C1 segment of cervical spinal cord (tissue), 14 donors: Measurements from ENCODE around the gene SESTD1.

Source experiments
- DNase-seq, 14 donors: peaks; one replicate each; lab custom pipeline; 2025; lab: John Stamatoyannopoulos, UW

Gene SESTD1, protein sequence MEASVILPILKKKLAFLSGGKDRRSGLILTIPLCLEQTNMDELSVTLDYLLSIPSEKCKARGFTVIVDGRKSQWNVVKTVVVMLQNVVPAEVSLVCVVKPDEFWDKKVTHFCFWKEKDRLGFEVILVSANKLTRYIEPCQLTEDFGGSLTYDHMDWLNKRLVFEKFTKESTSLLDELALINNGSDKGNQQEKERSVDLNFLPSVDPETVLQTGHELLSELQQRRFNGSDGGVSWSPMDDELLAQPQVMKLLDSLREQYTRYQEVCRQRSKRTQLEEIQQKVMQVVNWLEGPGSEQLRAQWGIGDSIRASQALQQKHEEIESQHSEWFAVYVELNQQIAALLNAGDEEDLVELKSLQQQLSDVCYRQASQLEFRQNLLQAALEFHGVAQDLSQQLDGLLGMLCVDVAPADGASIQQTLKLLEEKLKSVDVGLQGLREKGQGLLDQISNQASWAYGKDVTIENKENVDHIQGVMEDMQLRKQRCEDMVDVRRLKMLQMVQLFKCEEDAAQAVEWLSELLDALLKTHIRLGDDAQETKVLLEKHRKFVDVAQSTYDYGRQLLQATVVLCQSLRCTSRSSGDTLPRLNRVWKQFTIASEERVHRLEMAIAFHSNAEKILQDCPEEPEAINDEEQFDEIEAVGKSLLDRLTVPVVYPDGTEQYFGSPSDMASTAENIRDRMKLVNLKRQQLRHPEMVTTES

DNA sequence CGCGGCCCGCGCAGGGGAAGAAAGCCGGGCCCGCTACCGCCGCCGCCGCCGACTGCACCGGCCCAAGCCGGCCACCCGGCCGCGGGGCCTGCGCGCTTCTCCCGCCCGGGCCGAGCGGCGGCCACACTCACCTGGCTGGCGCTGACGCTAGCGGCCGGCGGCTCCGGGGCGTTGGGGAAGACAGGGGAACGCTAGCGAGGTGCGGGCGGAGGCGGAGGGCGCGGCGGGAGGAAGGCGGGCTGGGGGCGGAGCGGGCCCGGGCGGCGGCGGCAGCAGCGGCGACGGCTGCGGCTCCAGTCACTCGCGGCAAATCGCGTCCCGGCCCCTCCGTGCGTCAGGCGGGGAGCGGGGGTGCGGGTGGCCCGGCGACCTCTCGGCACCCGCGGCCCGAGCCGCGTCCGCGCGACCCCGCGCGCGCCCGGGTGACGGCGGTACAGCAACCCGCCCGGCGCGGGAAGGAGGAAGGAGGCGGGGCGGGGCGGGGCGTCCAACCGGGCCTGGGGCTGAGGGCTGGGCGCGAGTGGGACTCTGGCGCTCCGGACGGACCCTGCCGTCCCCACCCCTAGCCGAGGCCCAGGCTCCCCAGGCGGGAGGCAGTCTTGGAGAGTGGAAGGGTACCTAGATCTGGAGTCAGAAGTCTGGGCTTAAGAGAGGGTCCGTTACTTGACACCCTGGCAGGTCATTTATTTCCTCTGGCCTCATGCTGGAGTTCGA is at the start of gene SESTD1:
Gene SESTD1 (minus strand): TSS at position 465 of the 714 bp plus-strand sequence. CDS start 72,991 bp downstream, outside the sequence.
- DNase-seq = peak in 13 of 14 donors; percentile 15 to 81 (median 55)

DNA sequence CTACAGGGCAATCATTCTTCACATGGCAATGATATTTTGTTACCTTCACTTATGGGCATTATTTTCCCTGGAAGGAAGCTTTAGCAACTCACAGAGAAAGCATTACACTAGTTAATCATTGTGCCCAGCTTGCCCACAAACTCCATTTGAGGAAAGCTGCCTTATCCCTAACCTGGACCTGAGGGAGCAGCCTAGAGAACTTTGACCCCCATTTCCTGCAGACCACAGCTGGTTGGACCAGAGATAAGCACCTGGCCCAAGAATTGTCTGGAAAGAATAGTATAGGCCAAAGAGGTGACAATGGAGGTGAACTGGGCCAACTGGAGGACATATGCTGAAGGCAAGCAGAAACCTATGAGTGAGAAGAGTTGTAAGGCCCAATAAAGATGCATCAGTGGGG is 48.4 kb upstream of the SESTD1 start:
- DNase-seq = no peak

DNA sequence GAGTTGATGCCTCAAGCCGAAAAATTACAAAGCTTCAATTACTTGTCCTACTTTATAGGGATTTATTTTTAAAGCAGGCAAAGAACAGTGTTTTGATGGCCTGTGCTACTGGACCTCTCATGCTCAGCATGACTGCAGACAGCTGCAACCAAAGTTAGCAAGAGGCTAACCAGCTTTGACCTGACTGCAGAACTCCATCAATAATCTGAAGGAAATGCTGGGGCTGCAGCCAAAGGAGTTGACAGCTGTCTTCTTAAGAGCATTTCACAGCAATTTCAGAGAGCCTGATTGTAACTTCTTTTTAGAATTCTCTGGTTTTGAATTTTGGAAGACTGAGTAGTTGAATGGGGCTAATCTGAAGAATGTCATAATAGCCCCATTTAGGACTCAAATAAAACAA is 46.5 kb upstream of the SESTD1 start:
- peak in 3 of 14 donors; percentile 0 to 5 (median 3) for DNase-seq

DNA sequence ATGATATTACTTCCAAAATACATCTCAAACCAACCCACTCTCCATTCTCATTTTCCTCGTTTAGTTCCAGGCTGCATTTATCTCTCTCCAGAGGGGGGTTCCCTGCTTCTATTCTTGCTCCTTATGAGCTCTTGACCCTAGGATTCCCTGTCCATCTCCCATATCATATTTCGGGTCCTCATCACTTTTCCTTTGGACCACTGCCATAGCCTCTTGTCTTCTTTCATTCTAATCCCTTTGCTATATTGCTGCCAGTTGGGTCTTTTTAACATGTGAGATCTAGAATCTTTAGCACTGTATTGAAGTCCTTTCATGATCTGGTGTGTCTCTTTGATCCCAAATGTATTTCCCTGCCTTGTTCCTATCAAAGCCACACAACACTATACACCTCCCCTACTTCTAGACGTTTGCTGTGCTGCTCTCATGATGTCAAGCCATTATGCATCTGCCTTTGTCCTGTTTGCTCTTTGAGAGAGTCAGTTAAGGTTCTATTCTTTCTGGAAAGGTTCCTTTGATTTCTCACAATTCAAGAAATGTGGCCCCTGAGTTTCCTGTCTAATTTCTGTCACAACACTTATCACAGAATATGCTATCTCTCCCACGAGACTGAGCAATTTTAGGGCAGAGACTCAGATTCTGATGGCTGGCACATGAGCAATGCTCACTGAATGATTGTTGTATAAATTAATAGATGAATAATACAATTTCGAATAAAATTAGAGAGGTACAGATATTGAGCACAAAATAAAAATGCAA is 43.2 kb upstream of the SESTD1 start:
- no peak for DNase-seq

DNA sequence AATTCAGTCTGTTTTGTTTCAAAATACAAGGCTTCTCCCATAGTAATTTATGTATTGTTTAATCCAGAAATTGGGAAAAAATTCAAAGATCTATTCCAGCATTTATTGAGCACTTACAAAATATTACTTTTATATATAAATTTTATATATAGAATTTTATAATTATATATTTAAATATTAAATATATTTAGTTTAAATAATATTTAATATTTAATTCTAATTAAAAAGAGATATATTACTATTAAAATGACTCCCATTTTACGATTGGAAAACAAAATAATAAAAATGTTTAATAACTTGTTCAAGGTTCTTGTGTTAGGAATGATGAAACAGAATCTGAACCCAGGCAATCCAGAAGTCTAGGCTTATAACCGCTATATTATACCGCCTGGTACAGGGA is 40.5 kb upstream of the SESTD1 start:
- no peak for DNase-seq

DNA sequence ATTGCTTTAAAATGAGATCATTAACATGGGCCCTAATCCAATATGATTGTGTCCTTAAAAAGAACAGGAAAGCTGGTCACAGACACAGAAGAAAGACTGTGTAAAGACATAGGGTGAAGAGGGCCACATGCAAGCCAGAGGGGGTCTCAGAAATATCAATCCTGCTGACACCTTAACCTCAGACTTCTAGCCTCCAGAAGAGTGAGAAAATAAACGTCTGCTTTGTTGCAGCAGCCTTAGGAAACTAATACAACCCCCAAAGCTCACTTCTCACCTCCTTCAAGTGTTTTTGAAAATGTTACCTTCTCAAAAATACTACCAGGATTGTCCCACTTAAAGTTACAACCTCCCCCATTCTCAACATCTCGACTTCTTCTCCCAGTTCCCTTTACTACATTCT is 39.8 kb upstream of the SESTD1 start:
- DNase-seq = no peak

DNA sequence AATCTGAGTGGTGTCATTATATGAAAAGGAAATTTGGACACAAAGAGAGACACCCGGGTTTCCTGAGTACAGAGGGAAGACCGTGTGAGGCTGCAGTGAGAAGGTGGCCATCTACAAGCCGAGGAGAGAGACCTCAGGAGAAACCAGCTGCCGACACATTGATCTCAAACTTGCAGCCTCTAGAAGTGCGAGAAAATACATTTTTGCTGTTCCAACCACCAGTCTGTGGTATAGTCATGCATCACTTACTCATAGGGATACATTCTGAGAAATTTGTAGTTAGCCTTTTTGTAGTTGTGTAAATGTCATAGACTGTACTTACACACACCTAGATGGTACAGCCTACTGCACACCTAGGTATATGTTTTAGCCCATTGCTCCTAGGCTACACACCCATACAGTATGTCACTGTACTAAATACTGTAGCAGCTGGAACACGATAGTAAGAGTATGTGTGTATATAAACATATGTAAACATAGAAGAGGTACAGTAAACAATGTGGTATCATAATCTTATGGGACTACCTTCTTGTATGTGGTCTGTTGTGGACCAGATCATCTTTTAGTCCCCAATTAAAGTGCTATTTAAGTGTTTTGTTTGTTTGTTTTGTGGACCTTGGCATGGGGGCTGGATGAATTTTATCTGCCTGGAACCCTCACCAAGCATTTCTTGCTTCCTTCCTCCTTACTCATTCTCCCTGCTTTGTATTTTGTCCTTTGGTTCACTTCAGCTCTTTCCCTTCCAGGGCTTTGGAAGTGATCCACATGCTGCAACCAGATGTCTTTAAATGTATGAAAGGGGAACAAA is 38.3 kb upstream of the SESTD1 start:
- no peak for DNase-seq

DNA sequence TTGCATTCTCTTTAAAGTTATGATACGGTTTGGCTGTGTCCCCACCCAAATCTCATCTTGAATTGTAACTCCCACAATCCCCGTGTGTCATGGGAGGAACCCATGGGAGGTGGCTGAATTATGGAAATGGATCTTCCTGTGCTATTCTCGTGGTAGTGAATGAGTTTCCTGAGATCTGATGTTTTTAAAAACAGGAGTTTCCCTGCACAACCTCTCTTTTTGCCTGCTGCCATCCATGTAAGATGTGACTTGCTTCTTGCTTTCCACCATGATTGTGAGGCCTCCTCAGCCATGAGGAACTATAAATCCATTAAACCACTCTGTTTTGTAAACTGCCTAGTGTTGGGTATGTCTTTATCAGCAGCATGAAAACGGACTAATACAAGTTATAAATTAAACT is 37.5 kb upstream of the SESTD1 start:
- DNase-seq = no peak

DNA sequence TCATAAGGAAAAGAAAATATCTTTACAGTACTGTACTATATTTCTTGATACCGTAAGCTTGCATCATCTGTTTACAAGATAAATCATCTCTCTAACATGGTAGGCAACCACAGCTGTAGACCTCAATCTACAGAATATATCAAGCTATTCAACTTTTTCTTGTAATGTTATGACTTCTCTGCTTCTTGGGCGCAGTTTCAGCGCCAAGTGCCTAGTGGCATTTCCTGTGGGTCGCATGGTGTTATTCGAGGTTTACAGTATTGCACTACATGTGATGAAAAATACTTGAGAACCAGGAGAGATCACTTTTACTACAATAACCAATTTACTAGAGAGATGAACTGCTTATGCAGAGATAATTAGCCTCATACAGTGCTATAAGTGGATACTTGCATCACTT is 34.0 kb upstream of the SESTD1 start:
- DNase-seq = no peak

DNA sequence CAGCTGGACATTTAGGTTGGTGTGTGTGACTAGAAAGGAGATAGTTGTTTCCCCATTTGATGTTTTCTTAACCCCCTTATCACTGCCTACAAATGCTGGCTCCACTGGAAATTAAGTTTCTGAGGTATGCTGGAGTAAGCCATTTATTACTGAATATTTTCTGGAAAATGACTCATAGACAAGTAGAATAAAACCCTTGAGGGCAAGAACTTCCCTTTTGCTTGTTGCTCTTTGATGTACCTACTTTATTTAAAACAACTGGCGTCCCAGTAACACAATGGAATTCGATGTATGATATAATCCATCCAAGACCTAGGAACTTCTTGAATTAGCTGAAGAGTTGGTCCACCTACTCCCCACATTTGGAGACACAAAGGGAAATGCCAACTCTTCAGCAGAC is 33.3 kb upstream of the SESTD1 start:
- DNase-seq = no peak

DNA sequence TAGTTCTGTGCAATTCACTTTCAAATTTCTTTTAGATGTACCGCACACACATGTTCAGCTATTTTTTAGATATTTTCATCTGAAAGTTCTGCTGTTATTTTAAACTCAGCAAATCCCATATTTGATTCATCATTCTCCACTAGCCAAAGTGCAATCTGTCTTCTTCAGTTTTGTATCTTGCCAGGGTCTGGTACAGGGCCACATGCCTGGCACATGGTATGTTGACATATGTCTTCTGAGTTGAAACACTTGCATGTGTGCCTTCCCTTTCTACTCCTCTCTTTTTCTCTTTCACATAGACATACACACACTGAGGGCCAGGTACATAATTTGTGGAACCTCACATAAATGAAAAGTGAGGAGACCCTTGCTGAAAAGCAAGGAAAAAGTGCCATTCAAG is 25.7 kb upstream of the SESTD1 start:
- DNase-seq = no peak

DNA sequence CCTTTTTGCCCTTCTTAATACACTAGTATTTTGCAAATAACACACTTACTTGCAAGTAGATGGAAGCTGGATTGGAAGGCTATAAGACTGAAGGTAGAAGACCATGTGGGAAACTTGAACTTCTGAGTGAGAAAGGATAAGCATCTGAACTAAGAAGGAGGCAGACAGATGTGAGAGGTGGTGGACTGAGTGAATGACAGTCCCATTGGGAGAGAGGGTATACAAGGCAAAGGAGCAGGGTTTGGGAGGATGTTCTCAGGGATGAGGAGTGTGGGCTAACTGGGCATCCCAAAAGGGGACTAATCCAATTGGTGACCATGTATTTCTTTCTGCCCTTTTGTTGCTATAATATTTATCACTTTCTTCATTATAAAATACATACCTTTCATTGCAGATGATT is 20.4 kb upstream of the SESTD1 start:
- DNase-seq = no peak

DNA sequence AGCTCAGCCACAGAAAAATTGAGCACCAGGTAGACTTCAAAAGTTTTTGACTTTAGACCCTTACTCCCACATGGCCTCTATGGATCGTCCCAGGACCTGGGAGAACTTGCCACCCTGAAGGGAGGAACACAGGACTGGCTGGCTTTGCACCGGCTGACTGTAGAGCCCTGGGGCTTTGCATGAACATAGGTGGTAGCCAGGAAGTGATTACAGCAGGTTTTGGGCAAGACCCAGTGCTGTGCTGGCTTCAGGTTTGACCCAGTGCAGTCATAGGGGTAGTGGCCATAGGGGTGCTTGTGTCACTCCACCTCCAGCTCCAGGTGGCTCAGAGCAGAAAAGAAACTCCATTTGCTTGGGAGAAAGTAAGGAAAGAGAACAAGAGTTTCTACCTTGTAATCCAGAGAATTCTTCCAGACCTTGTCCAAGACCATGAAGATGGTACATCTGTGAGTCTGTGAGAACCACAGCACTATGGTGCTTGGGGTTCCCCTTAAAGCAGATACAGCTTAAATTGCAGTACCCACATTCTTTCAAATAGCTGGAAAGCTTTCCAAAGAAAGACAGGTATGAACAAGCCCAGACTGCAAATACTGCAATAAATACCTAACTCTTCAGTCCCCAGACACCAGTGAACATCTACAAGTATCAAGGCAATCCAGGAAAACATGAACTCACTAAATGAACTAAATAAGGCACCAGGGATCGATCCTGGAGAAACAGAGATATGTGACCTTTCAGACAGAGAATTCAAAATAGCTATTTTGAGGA is 13.0 kb upstream of the SESTD1 start:
- DNase-seq = no peak

DNA sequence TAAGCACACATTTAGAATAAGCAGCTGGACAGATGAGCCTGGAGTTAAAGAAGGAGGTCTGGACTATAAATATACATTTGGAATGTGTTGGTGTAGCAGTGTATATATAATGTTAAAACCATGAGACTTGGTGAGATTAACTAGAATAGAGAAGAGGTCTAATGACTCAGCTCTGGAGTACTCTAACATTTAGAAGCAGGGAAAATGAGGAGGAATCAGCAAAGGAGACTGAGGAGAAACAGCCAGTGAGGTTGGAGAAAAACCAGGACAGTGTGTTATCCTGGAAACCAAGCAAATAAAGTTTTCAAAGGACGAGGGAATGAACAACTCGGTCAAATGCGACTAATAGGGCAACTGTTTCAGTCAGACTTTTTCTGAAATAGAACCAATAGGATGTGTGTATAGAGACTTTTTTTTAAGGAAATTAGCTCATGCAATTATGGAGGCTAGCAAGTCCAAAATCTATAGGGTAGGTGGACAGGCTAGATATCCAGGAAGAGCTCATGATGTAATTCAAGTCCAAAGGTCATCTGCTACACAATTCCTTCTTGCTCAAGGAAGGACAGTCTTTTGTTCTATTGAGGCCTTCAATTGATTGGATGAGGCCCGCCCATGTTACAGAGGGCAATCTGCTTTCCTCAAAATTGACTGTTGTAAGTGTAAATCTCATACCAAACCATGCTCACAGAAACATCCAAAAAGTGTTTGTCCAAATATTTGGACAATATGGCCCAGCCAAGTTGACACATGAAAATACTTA is 10.8 kb upstream of the SESTD1 start:
- no peak for DNase-seq

DNA sequence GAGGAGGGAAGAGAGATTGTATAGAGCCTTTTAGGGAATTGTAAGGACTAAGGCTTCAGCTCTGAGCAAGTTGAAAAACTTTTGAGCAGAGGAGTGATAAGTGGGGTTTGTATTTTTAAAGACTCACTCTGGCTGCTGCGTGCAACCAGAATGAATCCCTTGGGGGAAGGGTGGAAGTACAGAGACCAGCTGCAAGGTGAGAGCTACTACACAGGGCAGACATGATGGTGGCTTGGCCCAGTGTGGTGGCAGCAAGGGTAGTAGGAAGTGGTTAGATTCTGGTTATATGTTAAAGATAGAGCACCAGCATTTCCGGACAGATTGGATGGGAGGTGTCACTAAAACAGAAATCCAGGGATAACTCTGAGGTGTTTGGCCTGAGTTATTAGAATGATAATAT is 10.1 kb upstream of the SESTD1 start:
- DNase-seq = no peak

DNA sequence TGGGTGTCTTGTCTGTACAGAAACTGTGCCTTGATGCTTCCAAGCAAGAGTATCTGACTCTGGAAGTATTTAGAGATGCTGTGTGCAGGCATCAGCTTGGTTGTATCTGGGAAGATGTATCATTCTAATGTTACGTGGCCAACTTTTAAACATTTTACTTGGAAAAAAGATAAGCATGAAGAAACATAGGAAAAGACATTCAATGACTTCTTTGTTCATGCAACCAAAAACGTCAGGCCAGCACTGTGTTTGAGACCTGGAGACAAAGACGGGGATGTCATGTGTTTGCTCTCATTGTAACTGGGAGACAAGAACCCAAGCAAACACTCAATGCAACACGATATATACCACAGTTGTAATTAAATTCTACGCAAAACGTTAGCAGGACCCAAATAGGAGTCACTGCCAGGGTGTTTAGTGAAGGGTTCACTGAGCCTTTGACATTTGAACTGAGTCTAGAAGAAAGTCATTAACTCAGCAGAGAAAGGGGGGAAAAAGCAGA is 8.9 kb upstream of the SESTD1 start:
- peak in 2 of 14 donors; percentile 2 to 24 for DNase-seq

DNA sequence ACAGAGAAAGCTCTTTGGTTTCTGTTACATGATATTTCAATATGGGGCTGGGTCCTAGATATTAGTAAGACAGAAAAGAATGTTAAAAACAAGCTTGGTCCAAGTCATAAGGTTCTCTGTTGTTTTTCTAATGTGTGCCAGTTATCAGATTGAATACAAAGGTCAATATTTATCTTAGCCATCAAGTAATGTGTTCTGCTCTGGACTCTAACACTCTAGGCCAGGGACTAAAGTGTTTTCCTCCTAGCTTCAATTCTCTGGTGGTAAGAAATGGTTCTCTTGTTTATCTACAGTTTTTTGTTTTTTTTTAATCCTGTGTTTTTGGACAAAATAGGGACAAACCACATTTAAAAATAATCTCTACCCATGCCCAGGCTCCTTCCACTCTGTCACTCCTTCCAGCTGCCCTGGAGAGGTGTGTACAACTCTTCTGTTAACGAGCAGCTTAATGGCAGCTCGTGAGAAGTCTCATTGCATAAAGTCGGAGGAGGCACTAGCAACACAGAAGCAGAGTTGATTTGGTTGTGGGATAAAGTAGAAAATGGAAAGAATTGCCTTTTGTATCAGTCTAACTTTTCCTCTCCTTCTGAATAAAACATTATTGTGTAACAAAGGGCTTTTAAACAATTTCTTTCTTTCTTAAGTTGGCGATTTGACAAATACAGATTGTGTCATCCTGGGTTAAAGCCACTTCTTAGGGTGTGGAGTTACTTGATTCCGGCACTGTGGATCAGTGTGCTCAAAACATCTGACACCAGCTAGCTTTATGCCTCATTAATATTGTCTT is 8.0 kb upstream of the SESTD1 start:
- peak in 3 of 14 donors; percentile 10 to 21 (median 15) for DNase-seq

DNA sequence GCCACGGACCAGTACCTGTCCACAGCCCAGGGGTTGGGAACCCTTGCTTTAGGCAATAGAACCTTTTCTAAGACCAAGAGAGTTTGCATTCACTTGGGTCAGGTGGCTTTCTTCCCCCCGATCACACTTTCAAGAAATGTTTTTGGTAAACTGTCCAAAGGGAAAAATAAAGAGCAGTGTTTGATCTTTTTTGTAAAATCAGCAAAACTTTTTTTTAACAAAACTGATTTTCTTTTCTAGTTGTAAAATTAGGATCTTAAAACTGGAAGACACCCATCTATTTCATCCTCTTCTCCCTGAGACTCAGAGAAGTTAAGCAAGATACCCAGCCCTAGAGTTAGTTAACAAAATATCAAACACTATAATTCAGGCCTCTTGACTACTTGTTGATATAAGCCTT is 6.1 kb upstream of the SESTD1 start:
- no peak for DNase-seq
